GM19468 (cell line): ENCODE measurements around the gene IMMP2L.
"Not testable (repeated sequence)": the region's sequence is repeated elsewhere in the genome, so short reads cannot be mapped to it uniquely, and the experiment has no call there.

ENCODE experiments used
- ATAC-seq: cut with Tn5 transposase; IDR thresholded peaks from one replicate; pipeline ENCODE4 v1.9.1; 2021; ENCODE audit warnings: mild to moderate bottlenecking, moderate library complexity, moderate number of reproducible peaks; ENCODE audit not compliant: unreplicated experiment; ENCODE audit errors: extremely low read depth

Gene IMMP2L

GRCh38 chr7:111473449-111474198 lies 88.7 kb downstream of the IMMP2L start:
- ATAC-seq: no peak

- no peak for ATAC-seq
These were observed 91.3 kb downstream of the IMMP2L start for GRCh38 chr7:111470998-111471397.

GRCh38 chr7:111469894-111470293 lies 92.4 kb downstream of the IMMP2L start:
- ATAC-seq: not testable (repeated sequence)

- not testable (repeated sequence) for ATAC-seq
These were observed 96.5 kb downstream of the IMMP2L start for GRCh38 chr7:111465774-111466173.

- no peak for ATAC-seq
These were observed 101.6 kb downstream of the IMMP2L start for GRCh38 chr7:111460695-111461094.

- no peak for ATAC-seq
These were observed 102.5 kb downstream of the IMMP2L start for GRCh38 chr7:111459757-111460280.

- no peak for ATAC-seq
These were observed 103.1 kb downstream of the IMMP2L start for GRCh38 chr7:111459065-111459756.

- not testable (repeated sequence) for ATAC-seq
These were observed 111.6 kb downstream of the IMMP2L start for GRCh38 chr7:111450705-111451104.

- ATAC-seq: not testable (repeated sequence)
These were observed 114.8 kb downstream of the IMMP2L start for GRCh38 chr7:111447502-111447901.

GRCh38 chr7:111439977-111440376 lies 122.3 kb downstream of the IMMP2L start:
- ATAC-seq: no peak

GRCh38 chr7:111438369-111439289 lies 123.7 kb downstream of the IMMP2L start:
- no peak for ATAC-seq

- ATAC-seq: no peak
These were observed 124.6 kb downstream of the IMMP2L start for GRCh38 chr7:111437736-111438135.

- ATAC-seq: no peak
These were observed 125.7 kb downstream of the IMMP2L start for GRCh38 chr7:111436608-111437007.

GRCh38 chr7:111433426-111433825 lies 128.9 kb downstream of the IMMP2L start:
- ATAC-seq: no peak

- ATAC-seq: no peak
These were observed 132.5 kb downstream of the IMMP2L start for GRCh38 chr7:111429781-111430180.

GRCh38 chr7:111424768-111425167 lies 137.5 kb downstream of the IMMP2L start:
- ATAC-seq: no peak

- no peak for ATAC-seq
These were observed 147.9 kb downstream of the IMMP2L start for GRCh38 chr7:111414374-111414773.

GRCh38 chr7:111413739-111414138 lies 148.6 kb downstream of the IMMP2L start:
- no peak for ATAC-seq

GRCh38 chr7:111410899-111411298 lies 151.4 kb downstream of the IMMP2L start:
- no peak for ATAC-seq

GRCh38 chr7:111409714-111410422 lies 152.4 kb downstream of the IMMP2L start:
- ATAC-seq: no peak
